GM12801 (cell line): ENCODE measurements around the gene MORN1.

Source experiments
- TF ChIP-seq, protein P1 (sequence below): IDR thresholded peaks from one replicate; pipeline ENCODE4 v1.5.1; 2011; ENCODE audit warnings: control low read depth; ENCODE audit not compliant: insufficient read length; ENCODE audit errors: extremely low read depth

The MORN1 gene

DNA sequence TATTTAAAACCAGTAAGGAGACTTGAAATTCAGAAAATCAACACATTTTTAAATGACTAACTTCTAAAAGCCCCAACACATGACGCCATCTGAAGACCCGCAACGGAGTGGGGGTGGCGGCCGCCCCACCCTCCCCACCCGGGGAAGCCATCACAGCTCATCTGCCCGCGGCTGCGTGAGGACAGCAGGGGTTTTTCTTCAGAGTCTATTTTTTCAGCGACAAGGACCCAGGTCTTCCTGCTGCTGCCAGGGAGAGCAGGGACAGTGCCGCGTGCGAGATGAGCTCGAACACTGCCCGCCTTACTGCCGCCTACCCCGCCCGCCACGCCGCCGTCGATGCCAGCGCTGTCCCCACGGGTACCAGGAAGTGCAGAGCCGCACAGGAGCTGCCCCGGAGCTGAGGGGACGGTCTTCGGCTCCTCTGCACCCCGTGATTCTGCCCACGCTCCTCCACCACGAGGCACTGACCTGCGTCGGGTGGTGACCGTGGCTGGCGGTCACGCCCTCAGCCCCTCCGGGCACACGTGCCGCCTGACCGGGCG, 84.2 kb downstream of the MORN1 start:
- TF ChIP-seq, protein P1, sequence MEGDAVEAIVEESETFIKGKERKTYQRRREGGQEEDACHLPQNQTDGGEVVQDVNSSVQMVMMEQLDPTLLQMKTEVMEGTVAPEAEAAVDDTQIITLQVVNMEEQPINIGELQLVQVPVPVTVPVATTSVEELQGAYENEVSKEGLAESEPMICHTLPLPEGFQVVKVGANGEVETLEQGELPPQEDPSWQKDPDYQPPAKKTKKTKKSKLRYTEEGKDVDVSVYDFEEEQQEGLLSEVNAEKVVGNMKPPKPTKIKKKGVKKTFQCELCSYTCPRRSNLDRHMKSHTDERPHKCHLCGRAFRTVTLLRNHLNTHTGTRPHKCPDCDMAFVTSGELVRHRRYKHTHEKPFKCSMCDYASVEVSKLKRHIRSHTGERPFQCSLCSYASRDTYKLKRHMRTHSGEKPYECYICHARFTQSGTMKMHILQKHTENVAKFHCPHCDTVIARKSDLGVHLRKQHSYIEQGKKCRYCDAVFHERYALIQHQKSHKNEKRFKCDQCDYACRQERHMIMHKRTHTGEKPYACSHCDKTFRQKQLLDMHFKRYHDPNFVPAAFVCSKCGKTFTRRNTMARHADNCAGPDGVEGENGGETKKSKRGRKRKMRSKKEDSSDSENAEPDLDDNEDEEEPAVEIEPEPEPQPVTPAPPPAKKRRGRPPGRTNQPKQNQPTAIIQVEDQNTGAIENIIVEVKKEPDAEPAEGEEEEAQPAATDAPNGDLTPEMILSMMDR = no peak

- TF ChIP-seq, protein P1 = no peak
Observed at GRCh38 chr1:2306151-2306978, 85.0 kb downstream of the MORN1 start.

GRCh38 chr1:2304921-2305681, 86.3 kb downstream of the MORN1 start:
- TF ChIP-seq, protein P1 = no peak

GRCh38 chr1:2304282-2304681, 87.1 kb downstream of the MORN1 start:
- TF ChIP-seq, protein P1 = no peak

- TF ChIP-seq, protein P1 = no peak
Observed at GRCh38 chr1:2303781-2304180, 87.6 kb downstream of the MORN1 start.

DNA sequence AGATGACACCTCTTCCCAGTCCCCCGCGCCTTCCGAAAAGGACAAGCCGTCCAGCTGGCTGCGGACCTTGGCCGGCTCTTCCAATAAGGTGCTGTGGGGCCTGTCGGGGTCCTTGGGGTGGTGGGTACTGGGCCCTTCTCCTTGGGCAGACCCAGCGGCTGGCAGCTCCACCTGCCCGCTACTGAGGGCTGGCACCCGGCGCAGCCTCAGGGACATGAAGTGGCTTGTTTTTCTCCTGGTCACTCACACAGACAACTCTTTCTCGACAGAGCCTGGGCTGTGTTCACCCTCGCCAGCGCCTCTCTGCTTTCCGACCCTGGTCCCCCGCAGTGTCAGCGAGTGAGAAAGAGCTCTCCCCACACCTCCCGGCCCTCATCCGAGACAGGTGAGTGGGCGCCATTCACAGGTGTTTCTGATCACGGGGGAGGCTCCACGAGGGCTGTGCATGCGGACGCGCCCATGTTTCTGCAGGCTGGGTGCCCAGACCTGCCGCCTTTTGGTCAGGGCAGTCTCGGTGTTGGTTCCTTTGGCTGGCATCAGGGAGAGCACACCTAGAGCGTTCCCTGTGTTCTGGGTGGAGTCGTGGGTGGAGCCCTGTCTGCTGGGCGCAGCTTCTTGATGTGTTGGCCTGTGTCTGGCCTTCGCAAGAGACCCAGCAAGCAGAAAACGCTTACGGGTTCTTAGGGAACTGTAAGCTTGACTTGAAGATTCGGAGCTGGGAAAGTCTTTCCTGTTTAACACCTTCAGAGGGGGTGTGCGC, 88.2 kb downstream of the MORN1 start:
- TF ChIP-seq, protein P1 = no peak
